HG03139 (cell line): Measurements from ENCODE around the gene KISS1R.

Experiments
- ATAC-seq: cut with Tn5 transposase; IDR thresholded peaks from one replicate; pipeline ENCODE4 v1.9.1; 2021; ENCODE audit not compliant: unreplicated experiment

Gene KISS1R

GRCh38 chr19:919199-920050, 2.3 kb downstream of the KISS1R start:
- ATAC-seq, result no peak

GRCh38 chr19:920051-920864, 3.1 kb downstream of the KISS1R start:
- no peak for ATAC-seq

GRCh38 chr19:924553-925086, 7.5 kb downstream of the KISS1R start:
- no peak for ATAC-seq

GRCh38 chr19:925087-925525, 8.0 kb downstream of the KISS1R start:
- ATAC-seq, result peak; percentile 2

GRCh38 chr19:925526-926322, 8.6 kb downstream of the KISS1R start, which contains the start of gene ARID3A:
Gene ARID3A, plus strand, starts transcription at chr19:926035. Its CDS starts 3,494 bp downstream, at chr19:929529.
- ATAC-seq, result peak; percentile 46

- no peak for ATAC-seq
Observed at GRCh38 chr19:926323-926588, 9.1 kb downstream of the KISS1R start.

GRCh38 chr19:926589-927350, 9.6 kb downstream of the KISS1R start:
- no peak for ATAC-seq

GRCh38 chr19:927351-927779, 10.2 kb downstream of the KISS1R start:
- ATAC-seq, result no peak

GRCh38 chr19:927780-928401, 10.8 kb downstream of the KISS1R start:
- ATAC-seq, result no peak

GRCh38 chr19:928471-929202, 11.5 kb downstream of the KISS1R start:
- no peak for ATAC-seq

GRCh38 chr19:929203-929890, 12.2 kb downstream of the KISS1R start:
- no peak for ATAC-seq

- no peak for ATAC-seq
Observed at GRCh38 chr19:929891-930258, 12.7 kb downstream of the KISS1R start.

- no peak for ATAC-seq
Observed at GRCh38 chr19:931860-932647, 14.9 kb downstream of the KISS1R start.

GRCh38 chr19:932648-933552, 15.8 kb downstream of the KISS1R start:
- no peak for ATAC-seq

GRCh38 chr19:933553-933882, 16.4 kb downstream of the KISS1R start:
- no peak for ATAC-seq

- no peak for ATAC-seq
Observed at GRCh38 chr19:934197-934840, 17.2 kb downstream of the KISS1R start.
